H1 (cell line): ENCODE measurements around the gene ADCY6. TPM values are rescaled to one million over a fixed set of nuclear protein-coding genes. Genes with fewer than 3 reads are reported as not detected.

Source experiments
- CTCF ChIA-PET: fragments of 300-600 bp; sonication (Branson Sonifier 250); formaldehyde crosslinking; loops from one replicate; lab custom pipeline; 2021; ENCODE audit not compliant: partially characterized antibody; lab: Charles Lee
- POLR2A ChIA-PET: fragments of 300-600 bp; sonication (Branson Sonifier 250); formaldehyde crosslinking; loops from one replicate; lab custom pipeline; 2021; ENCODE audit warnings: inconsistent platforms; ENCODE audit not compliant: partially characterized antibody; lab: Charles Lee
- DNase-seq, 2 experiments: peaks; one replicate each; pipeline versions ENCODE4 v3.0.0 to v3.0.0-alpha.2; 2010 to 2022; ENCODE audit warnings: low spot score in 2 of 2, low read depth in 1 of 2, mixed read lengths in 1 of 2
- FAIRE-seq: peaks from 2 replicates; lab custom pipeline; 2011; peaks lifted over from hg19 to GRCh38; lab: Jason Lieb, UNC
- H2AFZ ChIP-seq: 2 replicates; pipeline ENCODE4 v1.8.1; 2012; ENCODE audit warnings: low read length, inconsistent platforms
- H2AK5ac ChIP-seq: 2 replicates; pipeline ENCODE4 v1.6.1; 2013; ENCODE audit warnings: low read depth, low read length
- H2BK120ac ChIP-seq: replicated peaks from 2 replicates; pipeline ENCODE3; 2013; ENCODE audit warnings: low read depth, low read length, inconsistent platforms
- H2BK12ac ChIP-seq: 2 replicates; pipeline ENCODE4 v1.6.1; 2013; ENCODE audit warnings: low read depth, low read length
- H2BK15ac ChIP-seq: 2 replicates; pipeline ENCODE4 v1.6.1; 2013; ENCODE audit warnings: low read length
- H2BK20ac ChIP-seq: 2 replicates; pipeline ENCODE4 v1.6.1; 2013; ENCODE audit warnings: low read length
- H2BK5ac ChIP-seq: 2 replicates; pipeline ENCODE4 v1.6.1; 2013; ENCODE audit warnings: low read depth, low read length
- H3K14ac ChIP-seq: 2 replicates; pipeline ENCODE4 v1.6.1; 2013; ENCODE audit warnings: inconsistent platforms; ENCODE audit not compliant: insufficient read length
- H3K18ac ChIP-seq: 2 replicates; pipeline ENCODE4 v1.6.1; 2013; ENCODE audit warnings: low read length; ENCODE audit errors: extremely low read depth
- H3K23ac ChIP-seq: 2 replicates; pipeline ENCODE4 v1.6.1; 2013; ENCODE audit warnings: inconsistent platforms; ENCODE audit not compliant: insufficient read length
- H3K23me2 ChIP-seq: 2 replicates; pipeline ENCODE4 v1.6.1; 2013; ENCODE audit warnings: low read depth, low read length
- H3K27ac ChIP-seq: 2 replicates; pipeline ENCODE4 v1.6.1; 2011; ENCODE audit warnings: low read depth, low read length, inconsistent platforms
- H3K27me3 ChIP-seq, 4 experiments: replicated peaks in 1 of 4; 1 replicate in 1 of 4; 2 replicates in 3 of 4; pipeline versions ENCODE4 v1.6.1 to v1.8.1; 2011 to 2013; ENCODE audit warnings: low read length in 3 of 4, mild to moderate bottlenecking in 3 of 4, inconsistent platforms in 2 of 4, mixed read lengths in 2 of 4, moderate library complexity in 1 of 4; ENCODE audit not compliant: control insufficient read depth in 3 of 4, insufficient read depth in 3 of 4; ENCODE audit errors: extremely low read depth in 1 of 4
- H3K36me3 ChIP-seq, 4 experiments: 2 replicates each; pipeline versions ENCODE4 v1.6.1 to v1.8.1; 2011 to 2013; ENCODE audit warnings: mild to moderate bottlenecking in 4 of 4, low read length in 3 of 4, moderate library complexity in 2 of 4, control low read depth in 1 of 4, inconsistent platforms in 1 of 4; ENCODE audit not compliant: insufficient read depth in 4 of 4, control insufficient read depth in 2 of 4
- H3K4ac ChIP-seq: replicated peaks from 2 replicates; pipeline ENCODE3; 2013; ENCODE audit warnings: low read length, low read depth, mixed read lengths, inconsistent platforms; ENCODE audit not compliant: insufficient read length
- H3K4me1 ChIP-seq, 4 experiments: replicated peaks in 1 of 4; 1 replicate in 1 of 4; 2 replicates in 3 of 4; pipeline versions ENCODE4 v1.6.1 to v1.8.1; 2011 to 2013; ENCODE audit warnings: low read length in 3 of 4, inconsistent platforms in 2 of 4, mixed read lengths in 1 of 4; ENCODE audit not compliant: insufficient read depth in 4 of 4, control insufficient read depth in 3 of 4
- H3K4me2 ChIP-seq, 2 experiments: 2 replicates each; pipeline versions ENCODE4 v1.6.1 to v1.8.1; 2011 to 2013; ENCODE audit warnings: low read depth in 2 of 2, low read length in 2 of 2, control low read depth in 1 of 2, inconsistent platforms in 1 of 2, mild to moderate bottlenecking in 1 of 2; ENCODE audit not compliant: insufficient read depth in 1 of 2
- H3K4me3 ChIP-seq, 4 experiments: fragments of 200-600, 300-600 bp in 1 of 4; sonication (generic), shearing (Covaris generic), sonication (Bioruptor Twin) in 1 of 4; 2 replicates each; pipeline versions ENCODE4 v1.5.1 to v1.8.1; 2011 to 2016; ENCODE audit warnings: low read length in 4 of 4, low read depth in 3 of 4, control low read depth in 2 of 4, inconsistent platforms in 2 of 4, mild to moderate bottlenecking in 2 of 4, mixed read lengths in 1 of 4, moderate library complexity in 1 of 4; ENCODE audit not compliant: insufficient read depth in 2 of 4; ENCODE audit errors: extremely low read depth in 1 of 4
- H3K56ac ChIP-seq: replicated peaks from 2 replicates; pipeline ENCODE3; 2013; ENCODE audit warnings: low read depth, mild to moderate bottlenecking, mixed read lengths, low read length, inconsistent platforms; ENCODE audit not compliant: insufficient read length
- H3K79me1 ChIP-seq: 2 replicates; pipeline ENCODE4 v1.6.1; 2013; ENCODE audit warnings: low read depth, low read length, control low read depth
- H3K79me2 ChIP-seq, 2 experiments: 2 replicates each; pipeline versions ENCODE4 v1.6.1 to v1.8.1; 2012 to 2013; ENCODE audit warnings: low read length in 2 of 2, mild to moderate bottlenecking in 2 of 2, inconsistent platforms in 1 of 2; ENCODE audit not compliant: insufficient read depth in 2 of 2, control insufficient read depth in 1 of 2
- H3K9ac ChIP-seq, 4 experiments: replicated peaks in 1 of 4; 1 replicate in 1 of 4; 2 replicates in 3 of 4; pipeline versions ENCODE4 v1.6.1 to v1.8.1; 2011 to 2013; ENCODE audit warnings: low read depth in 3 of 4, low read length in 3 of 4, control low read depth in 2 of 4, mild to moderate bottlenecking in 2 of 4, moderate library complexity in 2 of 4, inconsistent platforms in 1 of 4; ENCODE audit errors: extremely low read depth in 1 of 4
- H3K9me3 ChIP-seq, 2 experiments: 2 replicates each; pipeline versions ENCODE4 v1.6.1 to v1.8.1; 2012 to 2013; ENCODE audit warnings: mild to moderate bottlenecking in 2 of 2, moderate library complexity in 2 of 2, control low read depth in 1 of 2, inconsistent platforms in 1 of 2, low read depth in 1 of 2, low read length in 1 of 2, mixed read lengths in 1 of 2; ENCODE audit not compliant: insufficient read depth in 2 of 2
- H4K20me1 ChIP-seq, 2 experiments: replicated peaks in 1 of 2; 2 replicates each; pipeline versions ENCODE3 to v1.8.1; 2011 to 2013; ENCODE audit warnings: inconsistent platforms in 2 of 2, low read length in 2 of 2, mild to moderate bottlenecking in 1 of 2; ENCODE audit not compliant: insufficient read depth in 2 of 2, control insufficient read depth in 1 of 2
- H4K5ac ChIP-seq: 2 replicates; pipeline ENCODE4 v1.6.1; 2013; ENCODE audit warnings: low read length, low read depth, mixed read lengths, inconsistent platforms; ENCODE audit not compliant: insufficient read length
- H4K8ac ChIP-seq: 2 replicates; pipeline ENCODE4 v1.8.0; 2013; ENCODE audit warnings: mild to moderate bottlenecking, moderate library complexity, low read length, inconsistent platforms; ENCODE audit not compliant: insufficient read depth; ENCODE audit errors: extremely low read depth
- H4K91ac ChIP-seq: replicated peaks from 2 replicates; pipeline ENCODE3; 2013; ENCODE audit warnings: low read length, mixed read lengths, inconsistent platforms; ENCODE audit not compliant: insufficient read length
- BACH1 ChIP-seq: IDR thresholded peaks from 2 replicates; pipeline ENCODE4 v1.6.1; 2012; ENCODE audit warnings: low read length, improper control_type of control experiment
- BCL11A ChIP-seq, 2 experiments: IDR thresholded peaks; one replicate each; pipeline ENCODE4 v1.6.1; 2011; ENCODE audit warnings: low read depth in 2 of 2, low read length in 2 of 2, mild to moderate bottlenecking in 2 of 2
- CBX5 ChIP-seq: fragments of 300-800, 300-1000 bp; sonication (generic); IDR thresholded peaks from 2 replicates; pipeline ENCODE4 v1.7.1; 2016; ENCODE audit warnings: antibody characterized with exemption, low read length, low read depth
- CBX8 ChIP-seq: fragments of 300-800, 300-1000 bp; sonication (generic); IDR thresholded peaks from 2 replicates; pipeline ENCODE4 v1.7.1; 2016; ENCODE audit warnings: low read depth, low read length, borderline replicate concordance
- EGR1 ChIP-seq: IDR thresholded peaks from 2 replicates; pipeline ENCODE4 v1.6.1; 2011; ENCODE audit warnings: low read depth, low read length, borderline replicate concordance
- POU5F1 ChIP-seq: IDR thresholded peaks from 2 replicates; pipeline ENCODE4 v1.6.1; 2011; ENCODE audit warnings: low read depth, mild to moderate bottlenecking, low read length, moderate library complexity
- RFX5 ChIP-seq: IDR thresholded peaks from 2 replicates; pipeline ENCODE4 v1.6.1; 2011; ENCODE audit warnings: low read depth, low read length, improper control_type of control experiment, borderline replicate concordance
- RNF2 ChIP-seq: fragments of 200-900, 300-1000 bp; sonication (generic); IDR thresholded peaks from 2 replicates; pipeline ENCODE4 v1.7.1; 2016; ENCODE audit warnings: borderline replicate concordance, low read depth, mild to moderate bottlenecking, antibody characterized with exemption, low read length; ENCODE audit not compliant: poor library complexity, severe bottlenecking; ENCODE audit errors: missing control alignments
- SAP30 ChIP-seq: fragments of 300-600 bp; sonication (generic); IDR thresholded peaks from 2 replicates; pipeline ENCODE4 v1.7.1; 2012; ENCODE audit warnings: low read length, moderate library complexity, mild to moderate bottlenecking, inconsistent platforms; ENCODE audit not compliant: insufficient read depth, insufficient replicate concordance
- TAF7 ChIP-seq: optimal IDR thresholded peaks from 2 replicates; pipeline ENCODE3; 2011; ENCODE audit warnings: low read depth, mild to moderate bottlenecking, inconsistent platforms, low read length, moderate library complexity, borderline replicate concordance
- ZNF274 ChIP-seq: IDR thresholded peaks from 2 replicates; pipeline ENCODE4 v1.7.0; 2012; ENCODE audit warnings: low read length, borderline replicate concordance; ENCODE audit errors: extremely low read depth
- WGBS, 2 experiments: shearing (Covaris generic) in 1 of 2; methylation state at CpG; one replicate each; pipeline versions ENCODE4 v1.1.6 to v1.1.7; 2013 to 2015; ENCODE audit warnings: low lambda C conversion rate in 2 of 2, mixed read lengths in 2 of 2, inconsistent platforms in 1 of 2, low coverage in 1 of 2, missing lambda C conversion rate in 1 of 2; ENCODE audit not compliant: insufficient replicate concordance in 2 of 2, insufficient coverage in 1 of 2, insufficient read length in 1 of 2; ENCODE audit errors: extremely low coverage in 1 of 2, missing lambda C conversion rate in 1 of 2; 5-methylcytosine and 5-hydroxymethylcytosine counted together
- polyA plus RNA-seq, 7 experiments: library from polyadenylated mRNA; depleted of rRNA in 3 of 7; stranded (reverse) in 5 of 7; unstranded in 2 of 7; fragments of >200 nt in 5 of 7; fragments of 200-250 nt in 2 of 7; gene quantifications; 1 replicate in 5 of 7; 2 replicates in 1 of 7; 4 replicates in 1 of 7; pipeline versions ENCODE4 v1.2.1 to v1.2.3, GENCODE V29; 2011 to 2013; ENCODE audit warnings: missing spikeins in 2 of 7, mixed read lengths in 2 of 7
- total RNA-seq: library from RNA; stranded (reverse); fragmentation: NEBNext Ultra II Directional; extraction: Animal tissue kit (Norgen Biotek cat#: 25700); gene quantifications from 2 replicates; pipeline ENCODE4 v1.2.1, GENCODE V29; 2021

Gene ADCY6
- total and polyA plus RNA-seq, 2 of the 8 experiments (the other 6 are each of a cell fraction or from before 2014, with no cell fraction given), result 11.7 to 17.5 TPM

- Histone ChIP-seq H3K9ac (no peak overlapping the region), H3K27ac (no peak overlapping the region), H3K36me3 (peaks cover 26 to 46% (median 39%) of the 10 kb centered on the region in 4 experiments), H3K4me1 (peaks cover 0 to 4% (median 0%) of the 10 kb centered on the region in 4 experiments; a peak in 1 of 7 replicates), H2AFZ (no peak overlapping the region), H3K4me2 (no peak overlapping the region), H3K23ac (no peak overlapping the region), H4K91ac (no peak overlapping the region), H3K23me2 (peaks cover 3% of the 10 kb centered on the region; the same call in 1 of the 2 replicates), H2BK12ac (no peak overlapping the region), H3K4ac (no peak overlapping the region), H3K14ac (no peak overlapping the region), H2BK120ac (no peak overlapping the region), H2BK5ac (no peak overlapping the region), H3K18ac (no peak overlapping the region), H2AK5ac (no peak overlapping the region), H3K56ac (no peak overlapping the region), H3K4me3 (no peak overlapping the region), H2BK15ac (no peak overlapping the region), H3K79me2 (no peaks in the 10 kb centered on the region), H4K8ac (no peak overlapping the region), H3K27me3 (no peaks in the 10 kb centered on the region), H3K9me3 (no peaks in the 10 kb centered on the region), H3K79me1 (no peaks in the 10 kb centered on the region), H2BK20ac (no peak overlapping the region), H4K5ac (no peak overlapping the region), H4K20me1 (peaks cover 5 to 15% of the 10 kb centered on the region in 2 experiments)
- POLR2A ChIA-PET, result interaction anchor here (0.8 to 8.3 kb wide), 8 partner anchors 11 to 223 kb away, joined by 3 to 48 read pairs (median 5); partner anchors contain the start of genes DDX23 and RND1
- no peak for TF ChIP-seq RFX5
- no peak for TF ChIP-seq CBX8
- no peak for TF ChIP-seq TAF7
- TF ChIP-seq POU5F1, result no peak
- TF ChIP-seq EGR1, result no peak
- no peak for TF ChIP-seq RNF2
- no peak for TF ChIP-seq BCL11A (IDR thresholded peaks at IDR 0.05; ENCODE audit: low read depth in 2 of 2, low read length in 2 of 2)
- TF ChIP-seq SAP30, result no peak
- no peak for TF ChIP-seq CBX5
- no peak for TF ChIP-seq ZNF274
- TF ChIP-seq BACH1, result no peak
- no peak for DNase-seq
- 87% methylated on average over 8 of the region's 8 CpGs; no CpG with 5 or more reads in 1 of the 2 experiments for WGBS, 2 experiments
- no peak for FAIRE-seq
- CTCF ChIA-PET, result interaction anchor here (0.5 to 10.1 kb wide), 14 partner anchors 9 to 217 kb away, joined by 3 to 121 read pairs (median 4); partner anchors contain the start of genes CACNB3 and WNT1
These were observed 38.1 kb upstream of the ADCY6 start for GRCh38 chr12:48827026-48827425.
